IMR-90 (cell line): ENCODE measurements around the gene ZBP1. TPM values are rescaled to one million over a fixed set of nuclear protein-coding genes. Genes with fewer than 3 reads are reported as not detected.

ENCODE experiments used
- ATAC-seq: fragments of 200-7000 bp; cut with Tn5 transposase; 2 replicates; pipeline ENCODE4 v1.9.1; 2020; ENCODE audit warnings: low read depth, mild to moderate bottlenecking, moderate library complexity
- BruUV-seq: library from RNA; stranded (reverse); fragments of 400-500 nt; replicated peaks from 2 replicates; lab custom pipeline; 2021; lab: Mats Ljungman, UMichigan
- CTCF ChIA-PET: fragments of 300-600 bp; formaldehyde crosslinking; extraction: SDS; loops from one replicate; lab custom pipeline; 2021; ENCODE audit warnings: antibody characterized with exemption; lab: Yijun Ruan, JAX
- POLR2A ChIA-PET: fragments of 300-600 bp; sonication (Branson Sonifier 250); formaldehyde crosslinking; loops from one replicate; lab custom pipeline; 2022; ENCODE audit warnings: antibody characterized with exemption; ENCODE audit not compliant: unreplicated experiment; lab: Charles Lee
- DNase-seq: peaks from one replicate; pipeline ENCODE4 v3.0.0; 2013
- H2AFZ ChIP-seq: replicated peaks from 2 replicates; pipeline ENCODE3; 2013; ENCODE audit warnings: low read length, mild to moderate bottlenecking; ENCODE audit not compliant: poor library complexity
- H2AK5ac ChIP-seq: 2 replicates; pipeline ENCODE4 v1.6.1; 2013; ENCODE audit warnings: low read depth, low read length, inconsistent platforms
- H2AK9ac ChIP-seq: replicated peaks from 2 replicates; pipeline ENCODE3; 2013; ENCODE audit warnings: mild to moderate bottlenecking, low read depth, low read length, moderate library complexity; ENCODE audit not compliant: poor library complexity
- H2BK120ac ChIP-seq: 2 replicates; pipeline ENCODE4 v1.6.1; 2013; ENCODE audit warnings: low read depth, low read length, inconsistent platforms
- H2BK15ac ChIP-seq: 3 replicates; pipeline ENCODE4 v1.6.1; 2013; ENCODE audit warnings: low read depth, low read length, inconsistent platforms
- H2BK20ac ChIP-seq: 2 replicates; pipeline ENCODE4 v1.6.1; 2013; ENCODE audit warnings: low read depth, mild to moderate bottlenecking, inconsistent platforms, low read length, moderate library complexity
- H2BK5ac ChIP-seq: 2 replicates; pipeline ENCODE4 v1.6.1; 2013; ENCODE audit warnings: mild to moderate bottlenecking, low read depth, low read length, inconsistent platforms; ENCODE audit not compliant: poor library complexity, severe bottlenecking
- H3K14ac ChIP-seq: replicated peaks from 2 replicates; pipeline ENCODE4 v1.6.1; 2013; ENCODE audit warnings: low read depth, low read length, inconsistent platforms
- H3K18ac ChIP-seq: 2 replicates; pipeline ENCODE4 v1.6.1; 2013; ENCODE audit warnings: low read depth, low read length, control low read depth
- H3K23ac ChIP-seq: 2 replicates; pipeline ENCODE4 v1.6.1; 2013; ENCODE audit warnings: low read depth, low read length, inconsistent platforms
- H3K27ac ChIP-seq: 2 replicates; pipeline ENCODE4 v1.5.1; 2013; ENCODE audit warnings: mild to moderate bottlenecking, control low read depth, low read length; ENCODE audit not compliant: insufficient read depth
- H3K27me3 ChIP-seq: 2 replicates; pipeline ENCODE4 v1.6.1; 2013; ENCODE audit warnings: low read length; ENCODE audit not compliant: control insufficient read depth, insufficient read depth
- H3K36me3 ChIP-seq: 2 replicates; pipeline ENCODE4 v1.6.1; 2013; ENCODE audit warnings: low read length, mixed read lengths; ENCODE audit not compliant: control insufficient read depth, insufficient read depth
- H3K4ac ChIP-seq: 2 replicates; pipeline ENCODE4 v1.6.1; 2013; ENCODE audit warnings: low read depth, low read length, inconsistent platforms
- H3K4me1 ChIP-seq: 2 replicates; pipeline ENCODE4 v1.6.1; 2013; ENCODE audit warnings: low read length, mixed read lengths; ENCODE audit not compliant: control insufficient read depth, insufficient read depth
- H3K4me2 ChIP-seq: 2 replicates; pipeline ENCODE4 v1.6.1; 2013; ENCODE audit warnings: low read depth, mild to moderate bottlenecking, control low read depth, low read length, moderate library complexity
- H3K4me3 ChIP-seq: 2 replicates; pipeline ENCODE4 v1.5.1; 2013; ENCODE audit warnings: low read depth, mild to moderate bottlenecking, control low read depth, low read length, moderate library complexity; ENCODE audit not compliant: insufficient read depth
- H3K56ac ChIP-seq: 2 replicates; pipeline ENCODE4 v1.6.1; 2013; ENCODE audit warnings: low read length, inconsistent platforms; ENCODE audit not compliant: insufficient read depth; ENCODE audit errors: extremely low read depth
- H3K79me1 ChIP-seq, 2 experiments: 2 replicates each; pipeline ENCODE4 v1.6.1; 2013; ENCODE audit warnings: low read length in 2 of 2, inconsistent platforms in 1 of 2, low read depth in 1 of 2
- H3K9ac ChIP-seq: 2 replicates; pipeline ENCODE4 v1.6.1; 2013; ENCODE audit warnings: low read depth, low read length, control low read depth
- H3K9me1 ChIP-seq: 2 replicates; pipeline ENCODE4 v1.6.1; 2013; ENCODE audit warnings: low read length, inconsistent platforms; ENCODE audit not compliant: insufficient read depth
- H3K9me3 ChIP-seq: 2 replicates; pipeline ENCODE4 v1.6.1; 2013; ENCODE audit warnings: low read length; ENCODE audit not compliant: control insufficient read depth, insufficient read depth
- H4K20me1 ChIP-seq: 2 replicates; pipeline ENCODE4 v1.6.1; 2013; ENCODE audit warnings: low read length, inconsistent platforms; ENCODE audit not compliant: insufficient read depth
- H4K5ac ChIP-seq: 2 replicates; pipeline ENCODE4 v1.6.1; 2013; ENCODE audit warnings: mild to moderate bottlenecking, low read depth, low read length, control low read depth
- H4K8ac ChIP-seq, 2 experiments: 2 replicates each; pipeline ENCODE4 v1.6.1; 2013; ENCODE audit warnings: low read depth in 2 of 2, low read length in 2 of 2, control low read depth in 1 of 2, inconsistent platforms in 1 of 2
- H4K91ac ChIP-seq: 2 replicates; pipeline ENCODE4 v1.6.1; 2013; ENCODE audit warnings: low read depth, low read length, inconsistent platforms; ENCODE audit not compliant: insufficient read depth
- CEBPB ChIP-seq: IDR thresholded peaks from 2 replicates; pipeline ENCODE4 v1.6.1; 2012; ENCODE audit warnings: low read depth, low read length, improper control_type of control experiment
- CHD1 ChIP-seq: IDR thresholded peaks from 2 replicates; pipeline ENCODE4 v1.6.1; 2012; ENCODE audit warnings: low read depth, low read length, improper control_type of control experiment
- FOS ChIP-seq: fragments of 150-350 bp; IDR thresholded peaks from 2 replicates; pipeline ENCODE4 v1.6.1; 2016; ENCODE audit warnings: low read depth, low read length
- MAFK ChIP-seq: IDR thresholded peaks from 2 replicates; pipeline ENCODE4 v1.6.1; 2012; ENCODE audit warnings: low read depth, low read length, improper control_type of control experiment
- MAZ ChIP-seq: IDR thresholded peaks from 2 replicates; pipeline ENCODE4 v1.6.1; 2012; ENCODE audit warnings: low read depth, mild to moderate bottlenecking, low read length, improper control_type of control experiment, moderate library complexity, borderline replicate concordance
- MXI1 ChIP-seq: IDR thresholded peaks from 2 replicates; pipeline ENCODE4 v1.6.1; 2012; ENCODE audit warnings: low read depth, mild to moderate bottlenecking, low read length, moderate library complexity, borderline replicate concordance
- NFE2L2 ChIP-seq: fragments of 150-350 bp; IDR thresholded peaks from 2 replicates; pipeline ENCODE4 v1.6.1; 2016; ENCODE audit warnings: low read depth, mild to moderate bottlenecking, low read length
- POLR2A ChIP-seq: IDR thresholded peaks from 2 replicates; pipeline ENCODE4 v1.6.1; 2012; ENCODE audit warnings: mild to moderate bottlenecking, low read depth, low read length
- RAD21 ChIP-seq: IDR thresholded peaks from 2 replicates; pipeline ENCODE4 v1.6.1; 2012; ENCODE audit warnings: low read length, improper control_type of control experiment
- RCOR1 ChIP-seq: IDR thresholded peaks from 2 replicates; pipeline ENCODE4 v1.6.1; 2012; ENCODE audit warnings: mild to moderate bottlenecking, low read length, improper control_type of control experiment; ENCODE audit not compliant: insufficient replicate concordance
- RFX5 ChIP-seq: IDR thresholded peaks from 2 replicates; pipeline ENCODE4 v1.8.0; 2012; ENCODE audit warnings: low read depth, mild to moderate bottlenecking, low read length, moderate library complexity
- WGBS, 2 experiments: methylation state at CpG; one replicate each; pipeline versions ENCODE4 v1.1.5 to v1.1.7; 2013; ENCODE audit warnings: missing lambda C conversion rate in 2 of 2; ENCODE audit not compliant: insufficient read length in 1 of 2; ENCODE audit errors: extremely low coverage in 2 of 2; 5-methylcytosine and 5-hydroxymethylcytosine counted together
- dilution Hi-C: fragments of 300-500 bp; cut with HindIII; formaldehyde crosslinking; loops from one replicate; pipeline ENCODE4 v1.14.3; 2018; ENCODE audit warnings: low sequenced_read_pairs; ENCODE audit not compliant: unreplicated experiment
- in situ Hi-C: fragments of 300-500 bp; cut with MboI; formaldehyde crosslinking; loops from 3 replicates; pipeline ENCODE4 v1.14.3; 2019; ENCODE audit warnings: low sequenced_read_pairs, inconsistent platforms, mixed read lengths
- intact Hi-C: fragments of 100-400 bp; cut with micrococcal nuclease; formaldehyde crosslinking; loops from 2 replicates; pipeline ENCODE4 v1.10.0; 2022
- polyA plus RNA-seq, 3 experiments: library from polyadenylated mRNA; depleted of rRNA; stranded (reverse); fragments of >200 nt; gene quantifications; 2 replicates each; pipeline ENCODE4 v1.2.3, GENCODE V29; 2012; ENCODE audit warnings: low replicate concordance in 1 of 3
- total RNA-seq: library from RNA; depleted of rRNA; stranded (reverse); fragments of >200 nt; gene quantifications from 2 replicates; pipeline ENCODE4 v1.2.3, GENCODE V29; 2012
- TF ChIP-seq, protein P1 (sequence below): fragments of 150-350 bp; IDR thresholded peaks from 2 replicates; pipeline ENCODE4 v1.6.1; 2017; ENCODE audit warnings: mild to moderate bottlenecking, antibody characterized with exemption, low read length, low read depth
- TF ChIP-seq, protein P2 (sequence below): conservative IDR thresholded peaks from 2 replicates; pipeline ENCODE4 v1.5.1; 2012; ENCODE audit warnings: mild to moderate bottlenecking, low read depth, low read length, improper control_type of control experiment
- TF ChIP-seq, protein P3 (sequence below): fragments of 150-350 bp; IDR thresholded peaks from 2 replicates; pipeline ENCODE4 v1.6.1; 2016; ENCODE audit warnings: low read depth, mild to moderate bottlenecking, low read length, moderate library complexity, borderline replicate concordance

The ZBP1 gene
- total and polyA plus RNA-seq, 2 of the 4 experiments (the other 2 are of a cell fraction) = not detected

DNA sequence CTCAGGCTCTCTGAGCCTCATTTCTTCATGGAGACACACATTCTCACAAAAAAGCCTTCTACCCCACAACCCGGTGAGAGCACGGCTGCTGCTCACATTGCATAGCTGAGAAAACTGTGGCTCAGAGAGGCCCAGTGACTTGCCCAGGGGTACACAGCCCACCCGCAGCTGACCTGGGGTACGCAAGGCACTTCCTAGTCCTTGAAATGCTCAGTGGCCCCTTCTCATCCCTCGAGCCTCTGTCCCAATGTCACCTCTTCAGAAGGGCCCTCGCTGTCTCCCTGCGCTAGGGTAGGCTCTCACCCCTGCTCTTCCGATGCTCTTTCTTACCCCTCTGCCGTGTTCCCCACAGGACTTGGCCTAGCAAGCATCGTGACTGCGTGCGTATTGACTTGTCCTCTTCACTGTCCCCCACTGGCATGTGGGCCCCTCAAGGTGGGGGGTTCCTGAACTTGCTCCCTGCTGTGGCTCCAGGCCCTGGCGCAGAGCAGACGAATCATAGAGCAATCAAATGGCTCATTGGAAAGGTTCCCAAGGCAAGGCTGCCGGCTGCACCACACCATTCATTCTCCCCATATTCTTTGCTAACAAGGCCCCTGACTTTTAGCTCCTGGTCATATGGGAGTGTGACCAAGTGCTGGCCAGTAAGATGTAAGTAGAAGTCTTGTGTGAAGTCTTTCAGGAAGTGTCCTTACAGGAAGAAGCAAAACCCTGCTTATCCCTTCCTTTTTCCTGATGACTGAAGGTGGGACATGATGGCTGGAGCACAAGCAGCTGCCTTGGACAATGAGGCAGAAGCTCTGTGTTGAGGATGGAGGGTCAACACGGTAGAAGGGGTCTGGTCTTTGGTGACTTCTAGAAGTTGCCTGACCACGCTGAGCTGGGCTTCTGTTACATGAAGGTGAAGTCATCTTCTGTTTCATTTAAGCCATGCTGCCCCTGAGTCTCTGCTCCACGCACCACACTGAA lies 36.7 kb downstream of the ZBP1 start:
- peak overlapping the region; percentile 50 for H2AK9ac ChIP-seq
- no peak overlapping the region; the same call in 1 of the 2 replicates for H4K91ac ChIP-seq
- H3K9ac ChIP-seq = no peak overlapping the region
- no peak overlapping the region for H3K4ac ChIP-seq
- ChIA-PET POLR2A (no interaction called here), CTCF (no interaction called here)
- intact Hi-C loops (no loop called here), dilution Hi-C loops (no loop called here), in situ Hi-C loops (no loop called here)
- no peak overlapping the region for H2BK5ac ChIP-seq
- no peak overlapping the region for H3K23ac ChIP-seq
- no TSS peak for BruUV-seq
- no peak overlapping the region for H2BK20ac ChIP-seq
- H3K4me2 ChIP-seq = no peak overlapping the region; the same call in 1 of the 2 replicates
- peaks cover 5% of the 10 kb centered on the region for H3K9me3 ChIP-seq
- H3K56ac ChIP-seq = no peak overlapping the region
- H2BK120ac ChIP-seq = no peak overlapping the region
- WGBS, 2 experiments = 83% methylated on average over 4 of the region's 18 CpGs; no CpG with 5 or more reads in 1 of the 2 experiments
- H3K4me1 ChIP-seq = peaks cover 11% of the 10 kb centered on the region
- DNase-seq (no peak), ATAC-seq (no peak)
- H3K27ac ChIP-seq = no peak overlapping the region
- no peaks in the 10 kb centered on the region for H4K20me1 ChIP-seq
- no peak overlapping the region for H2BK15ac ChIP-seq
- no peaks in the 10 kb centered on the region; the same call in 1 of the 2 replicates for H3K9me1 ChIP-seq
- no peak overlapping the region; a peak in 1 of 4 replicates for H4K8ac ChIP-seq
- peaks cover 23% of the 10 kb centered on the region for H3K27me3 ChIP-seq
- H2AK5ac ChIP-seq = no peak overlapping the region
- no peaks in the 10 kb centered on the region for H3K79me1 ChIP-seq
- peak overlapping the region; percentile 2; the same call in 1 of the 2 replicates for H4K5ac ChIP-seq
- H3K14ac ChIP-seq = no peak overlapping the region
- no peak overlapping the region for H3K18ac ChIP-seq
- H2AFZ ChIP-seq = peak overlapping the region; percentile 34
- H3K36me3 ChIP-seq = no peaks in the 10 kb centered on the region
- H3K4me3 ChIP-seq = no peak overlapping the region
- TF ChIP-seq MAZ (no peak), RFX5 (no peak), POLR2A (no peak), MAFK (no peak), RCOR1 (no peak), NFE2L2 (no peak), CHD1 (no peak), RAD21 (no peak), MXI1 (no peak), CEBPB (no peak), FOS (no peak)
- TF ChIP-seq, protein P1, sequence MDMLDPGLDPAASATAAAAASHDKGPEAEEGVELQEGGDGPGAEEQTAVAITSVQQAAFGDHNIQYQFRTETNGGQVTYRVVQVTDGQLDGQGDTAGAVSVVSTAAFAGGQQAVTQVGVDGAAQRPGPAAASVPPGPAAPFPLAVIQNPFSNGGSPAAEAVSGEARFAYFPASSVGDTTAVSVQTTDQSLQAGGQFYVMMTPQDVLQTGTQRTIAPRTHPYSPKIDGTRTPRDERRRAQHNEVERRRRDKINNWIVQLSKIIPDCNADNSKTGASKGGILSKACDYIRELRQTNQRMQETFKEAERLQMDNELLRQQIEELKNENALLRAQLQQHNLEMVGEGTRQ = no peak
- TF ChIP-seq, protein P2, sequence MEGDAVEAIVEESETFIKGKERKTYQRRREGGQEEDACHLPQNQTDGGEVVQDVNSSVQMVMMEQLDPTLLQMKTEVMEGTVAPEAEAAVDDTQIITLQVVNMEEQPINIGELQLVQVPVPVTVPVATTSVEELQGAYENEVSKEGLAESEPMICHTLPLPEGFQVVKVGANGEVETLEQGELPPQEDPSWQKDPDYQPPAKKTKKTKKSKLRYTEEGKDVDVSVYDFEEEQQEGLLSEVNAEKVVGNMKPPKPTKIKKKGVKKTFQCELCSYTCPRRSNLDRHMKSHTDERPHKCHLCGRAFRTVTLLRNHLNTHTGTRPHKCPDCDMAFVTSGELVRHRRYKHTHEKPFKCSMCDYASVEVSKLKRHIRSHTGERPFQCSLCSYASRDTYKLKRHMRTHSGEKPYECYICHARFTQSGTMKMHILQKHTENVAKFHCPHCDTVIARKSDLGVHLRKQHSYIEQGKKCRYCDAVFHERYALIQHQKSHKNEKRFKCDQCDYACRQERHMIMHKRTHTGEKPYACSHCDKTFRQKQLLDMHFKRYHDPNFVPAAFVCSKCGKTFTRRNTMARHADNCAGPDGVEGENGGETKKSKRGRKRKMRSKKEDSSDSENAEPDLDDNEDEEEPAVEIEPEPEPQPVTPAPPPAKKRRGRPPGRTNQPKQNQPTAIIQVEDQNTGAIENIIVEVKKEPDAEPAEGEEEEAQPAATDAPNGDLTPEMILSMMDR = no peak
- TF ChIP-seq, protein P3, sequence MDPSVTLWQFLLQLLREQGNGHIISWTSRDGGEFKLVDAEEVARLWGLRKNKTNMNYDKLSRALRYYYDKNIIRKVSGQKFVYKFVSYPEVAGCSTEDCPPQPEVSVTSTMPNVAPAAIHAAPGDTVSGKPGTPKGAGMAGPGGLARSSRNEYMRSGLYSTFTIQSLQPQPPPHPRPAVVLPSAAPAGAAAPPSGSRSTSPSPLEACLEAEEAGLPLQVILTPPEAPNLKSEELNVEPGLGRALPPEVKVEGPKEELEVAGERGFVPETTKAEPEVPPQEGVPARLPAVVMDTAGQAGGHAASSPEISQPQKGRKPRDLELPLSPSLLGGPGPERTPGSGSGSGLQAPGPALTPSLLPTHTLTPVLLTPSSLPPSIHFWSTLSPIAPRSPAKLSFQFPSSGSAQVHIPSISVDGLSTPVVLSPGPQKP = no peak
